ENCODE results near the gene B9D1. TPM values are rescaled to one million over a fixed set of nuclear protein-coding genes. Genes with fewer than 3 reads are reported as not detected.

B9D1 gene
- 12.6 TPM for total RNA-seq

- DNase-seq (ENCODE audit: low spot score in 2 of 2) (peak; percentile 97 to 99), FAIRE-seq (no peak)
Measured at GRCh38 chr17:19362277-19363113, at the start of gene B9D1. Gene B9D1 (minus strand): TSS chr17:19362723. CDS start chr17:19362569, 154 bp downstream.

- DNase-seq (ENCODE audit: low spot score in 2 of 2) (no peak), FAIRE-seq (no peak)
Measured at GRCh38 chr17:19411631-19412030, 49.1 kb upstream of the B9D1 start.

- FAIRE-seq (no peak), DNase-seq (ENCODE audit: low spot score in 2 of 2) (peak; percentile 33 to 69)
Measured at GRCh38 chr17:19410875-19411620, 48.5 kb upstream of the B9D1 start, which contains the start of gene RNF112. Gene RNF112 (plus strand): TSS chr17:19411232. CDS start chr17:19411409, 177 bp downstream.

- FAIRE-seq (no peak), DNase-seq (ENCODE audit: low spot score in 2 of 2) (no peak)
Measured at GRCh38 chr17:19410091-19410490, 47.6 kb upstream of the B9D1 start.

- DNase-seq (ENCODE audit: low spot score in 2 of 2) (no peak), FAIRE-seq (no peak)
Measured at GRCh38 chr17:19409509-19409908, 47.0 kb upstream of the B9D1 start.

GRCh38 chr17:19409066-19409465, 46.5 kb upstream of the B9D1 start:
- FAIRE-seq (no peak), DNase-seq (ENCODE audit: low spot score in 2 of 2) (no peak)

GRCh38 chr17:19408346-19408710, 45.8 kb upstream of the B9D1 start:
- DNase-seq (ENCODE audit: low spot score in 2 of 2) (no peak), FAIRE-seq (no peak)

GRCh38 chr17:19407601-19408345, 45.2 kb upstream of the B9D1 start:
- FAIRE-seq (no peak), DNase-seq (ENCODE audit: low spot score in 2 of 2) (no peak)

- FAIRE-seq (no peak), DNase-seq (ENCODE audit: low spot score in 2 of 2) (no peak)
Measured at GRCh38 chr17:19405114-19405513, 42.6 kb upstream of the B9D1 start.

- FAIRE-seq (no peak), DNase-seq (ENCODE audit: low spot score in 2 of 2) (no peak)
Measured at GRCh38 chr17:19404264-19404663, 41.7 kb upstream of the B9D1 start.

- no peak for DNase-seq (ENCODE audit: low spot score in 2 of 2)
- FAIRE-seq, result no peak
Measured at GRCh38 chr17:19403021-19403420, 40.5 kb upstream of the B9D1 start.

GRCh38 chr17:19402171-19402570, 39.6 kb upstream of the B9D1 start:
- DNase-seq (ENCODE audit: low spot score in 2 of 2), result no peak
- no peak for FAIRE-seq

- no peak for DNase-seq (ENCODE audit: low spot score in 2 of 2)
- no peak for FAIRE-seq
Measured at GRCh38 chr17:19401321-19402010, 38.9 kb upstream of the B9D1 start.

GRCh38 chr17:19399750-19400450, 37.4 kb upstream of the B9D1 start:
- FAIRE-seq, result no peak
- DNase-seq (ENCODE audit: low spot score in 2 of 2), result no peak

GRCh38 chr17:19398301-19399181, 36.0 kb upstream of the B9D1 start:
- DNase-seq (ENCODE audit: low spot score in 2 of 2), result no peak
- FAIRE-seq, result no peak

GRCh38 chr17:19397556-19398041, 35.1 kb upstream of the B9D1 start:
- DNase-seq (ENCODE audit: low spot score in 2 of 2) (no peak), FAIRE-seq (no peak)

GRCh38 chr17:19392303-19392702, 29.8 kb upstream of the B9D1 start:
- DNase-seq (ENCODE audit: low spot score in 2 of 2), result no peak

GRCh38 chr17:19391432-19391831, 28.9 kb upstream of the B9D1 start:
- no peak for FAIRE-seq
- DNase-seq (ENCODE audit: low spot score in 2 of 2), result no peak

More at GRCh38 chr17:19392303-19392702, 29.8 kb upstream of the B9D1 start:
- no peak for FAIRE-seq

GRCh38 chr17:19390951-19391350, 28.4 kb upstream of the B9D1 start:
- FAIRE-seq (no peak), DNase-seq (ENCODE audit: low spot score in 2 of 2) (no peak)

All from frontal cortex (tissue), 4 donors.